ENCODE results near the gene SLC40A1. TPM values are rescaled to one million over a fixed set of nuclear protein-coding genes. Genes with fewer than 3 reads are reported as not detected.
A peak's percentile ranks its signal among the peaks of the same experiment; 100 is the strongest.

The SLC40A1 gene
- total and polyA plus RNA-seq, 2 of the 13 experiments (the other 11 are each of a cell fraction or from before 2014, with no cell fraction given): 10.6 to 24.9 TPM

GRCh38 chr2:189559579-189560272 is 20.9 kb downstream of the SLC40A1 start (continued):
- no peak for TF ChIP-seq MYPOP (CRISPR knock-in tag; IDR thresholded peaks at IDR 0.05)
- no peak for TF ChIP-seq TOE1 (CRISPR knock-in tag; IDR thresholded peaks at IDR 0.05)
- no peak for TF ChIP-seq MLXIP (CRISPR knock-in tag; IDR thresholded peaks at IDR 0.05; ENCODE audit: borderline replicate concordance)
- no peak for TF ChIP-seq HOXA3 (CRISPR knock-in tag; IDR thresholded peaks at IDR 0.05)
- TF ChIP-seq ETV5 (CRISPR knock-in tag; IDR thresholded peaks at IDR 0.05; ENCODE audit: borderline replicate concordance): peak; percentile 71; the same call in 1 of the 2 replicates
- TF ChIP-seq BRCA1 (CRISPR knock-in tag; IDR thresholded peaks at IDR 0.05): no peak
- no peak for TF ChIP-seq MBD4 (IDR thresholded peaks at IDR 0.05; ENCODE audit: borderline replicate concordance, low read length)
- TF ChIP-seq GRHL1 (CRISPR knock-in tag; conservative IDR thresholded peaks at IDR 0.05): no peak
- no peak for TF ChIP-seq SP5 (CRISPR knock-in tag; IDR thresholded peaks at IDR 0.05; ENCODE audit: borderline replicate concordance, low read depth)
- no peak for TF ChIP-seq HMG20B (CRISPR knock-in tag; conservative IDR thresholded peaks at IDR 0.05)
- no peak for TF ChIP-seq ZFP36 (IDR thresholded peaks at IDR 0.05; ENCODE audit: borderline replicate concordance, low read depth, low read length, partially characterized antibody)
- TF ChIP-seq SIN3B (IDR thresholded peaks at IDR 0.05; ENCODE audit: low read length): no peak
- no peak for TF ChIP-seq SRY (CRISPR knock-in tag; IDR thresholded peaks at IDR 0.05)
- TF ChIP-seq GLMP (CRISPR knock-in tag; IDR thresholded peaks at IDR 0.05; ENCODE audit: borderline replicate concordance): no peak
- no peak for TF ChIP-seq PHF21A (CRISPR knock-in tag; IDR thresholded peaks at IDR 0.05)
- no peak for TF ChIP-seq TCF7L2 (IDR thresholded peaks at IDR 0.05; ENCODE audit: low read depth, low read length)
- TF ChIP-seq ZFP82 (CRISPR knock-in tag; IDR thresholded peaks at IDR 0.05; ENCODE audit: borderline replicate concordance): no peak
- TF ChIP-seq AKAP8 (CRISPR knock-in tag; IDR thresholded peaks at IDR 0.05): no peak
- no peak for TF ChIP-seq ZNF138 (CRISPR knock-in tag; IDR thresholded peaks at IDR 0.05; ENCODE audit: low read depth)
- TF ChIP-seq IKZF5 (CRISPR knock-in tag; IDR thresholded peaks at IDR 0.05): peak; percentile 58; the same call in 1 of the 2 replicates
- TF ChIP-seq PBX3 (CRISPR knock-in tag; IDR thresholded peaks at IDR 0.05; ENCODE audit: borderline replicate concordance): no peak
